HG03432 (cell line): ENCODE data around the gene PATL2.
"Not testable (repeated sequence)": the region's sequence is repeated elsewhere in the genome, so short reads cannot be mapped to it uniquely, and the experiment has no call there.

ENCODE experiments used
- ATAC-seq: cut with Tn5 transposase; IDR thresholded peaks from one replicate; pipeline ENCODE4 v1.9.1; 2021; ENCODE audit warnings: mild to moderate bottlenecking, moderate library complexity; ENCODE audit not compliant: unreplicated experiment

PATL2 gene

GRCh38 chr15:44720000-44720435 lies 8.9 kb upstream of the PATL2 start:
- not testable (repeated sequence) for ATAC-seq

GRCh38 chr15:44719293-44719999 lies 8.3 kb upstream of the PATL2 start:
- ATAC-seq, result peak; percentile 51

- no peak for ATAC-seq
These were observed 7.8 kb upstream of the PATL2 start for GRCh38 chr15:44718927-44719292.

- no peak for ATAC-seq
These were observed 7.2 kb upstream of the PATL2 start for GRCh38 chr15:44718180-44718926.

GRCh38 chr15:44716983-44717602 lies 6.0 kb upstream of the PATL2 start:
- no peak for ATAC-seq

GRCh38 chr15:44715797-44716334 lies 4.7 kb upstream of the PATL2 start:
- no peak for ATAC-seq

- no peak for ATAC-seq
These were observed 4.1 kb upstream of the PATL2 start for GRCh38 chr15:44715142-44715796.

- ATAC-seq, result no peak
These were observed 2.2 kb upstream of the PATL2 start for GRCh38 chr15:44713006-44713966.

GRCh38 chr15:44712346-44713005 lies 1.4 kb upstream of the PATL2 start:
- ATAC-seq, result no peak

GRCh38 chr15:44711743-44712345 lies 721 bp upstream of the PATL2 start:
- ATAC-seq, result peak; percentile 22

- peak; percentile 26 for ATAC-seq
These were observed 657 bp downstream of the PATL2 start for GRCh38 chr15:44710236-44711095.

GRCh38 chr15:44706946-44707636 lies 4.0 kb downstream of the PATL2 start:
- ATAC-seq, result no peak

GRCh38 chr15:44706401-44706800 lies 4.7 kb downstream of the PATL2 start:
- ATAC-seq, result no peak

GRCh38 chr15:44705986-44706385 lies 5.1 kb downstream of the PATL2 start:
- ATAC-seq, result no peak

GRCh38 chr15:44700676-44701075 lies 10.4 kb downstream of the PATL2 start:
- ATAC-seq, result not testable (repeated sequence)

- ATAC-seq, result no peak
These were observed 12.5 kb downstream of the PATL2 start for GRCh38 chr15:44698641-44699040.

- ATAC-seq, result no peak
These were observed 14.1 kb downstream of the PATL2 start for GRCh38 chr15:44697014-44697413.

- ATAC-seq, result no peak
These were observed 15.8 kb downstream of the PATL2 start for GRCh38 chr15:44695294-44695693.
